ENCODE measurements around the gene ATAD5. TPM values are rescaled to one million over a fixed set of nuclear protein-coding genes. Genes with fewer than 3 reads are reported as not detected.

The ATAD5 gene
- total RNA-seq, 4 donors from 2014 or later = 1.1 to 1.6 (median 1.3) TPM

GRCh38 chr17:30913955-30914354 is 82.2 kb downstream of the ATAD5 start:
- no peak for DNase-seq
- intact Hi-C loops (cut with DNase I) = no loop called here
- no peaks in the 10 kb centered on the region for H3K9me3 ChIP-seq
- no peaks in the 10 kb centered on the region for H3K27me3 ChIP-seq
- no peaks in the 10 kb centered on the region for H3K36me3 ChIP-seq
- H3K4me1 ChIP-seq = no peaks in the 10 kb centered on the region
- TF ChIP-seq POLR2A (IDR thresholded peaks at IDR 0.05) = no peak
- no peak for TF ChIP-seq CTCF (IDR thresholded peaks at IDR 0.05)
- no peak overlapping the region for H3K27ac ChIP-seq
- H3K4me3 ChIP-seq (replicated peaks in 1 of 3) = no peak overlapping the region

GRCh38 chr17:30915833-30916611 is 84.3 kb downstream of the ATAD5 start:
- H3K9me3 ChIP-seq = no peaks in the 10 kb centered on the region
- no peak overlapping the region for H3K4me3 ChIP-seq (replicated peaks in 1 of 3)
- TF ChIP-seq CTCF (IDR thresholded peaks at IDR 0.05) = no peak
- no peak for TF ChIP-seq POLR2A (IDR thresholded peaks at IDR 0.05)
- no peak overlapping the region for H3K27ac ChIP-seq
- H3K4me1 ChIP-seq = no peaks in the 10 kb centered on the region
- no peaks in the 10 kb centered on the region for H3K36me3 ChIP-seq
- DNase-seq = no peak
- no peaks in the 10 kb centered on the region for H3K27me3 ChIP-seq
- WGBS, 2 donors = 75 to 80% methylated on average over 5 of the region's 5 CpGs
- intact Hi-C loops (cut with DNase I) = no loop called here

GRCh38 chr17:30917050-30917449 is 85.3 kb downstream of the ATAD5 start:
- no peak for DNase-seq
- no peaks in the 10 kb centered on the region for H3K27me3 ChIP-seq
- intact Hi-C loops (cut with DNase I) = no loop called here
- H3K4me3 ChIP-seq (replicated peaks in 1 of 3) = no peak overlapping the region
- no peaks in the 10 kb centered on the region for H3K9me3 ChIP-seq
- TF ChIP-seq POLR2A (IDR thresholded peaks at IDR 0.05) (no peak), CTCF (IDR thresholded peaks at IDR 0.05) (no peak)
- peaks cover under 1 to 3% of the 10 kb centered on the region in 2 donors for H3K4me1 ChIP-seq
- no peak overlapping the region for H3K27ac ChIP-seq
- H3K36me3 ChIP-seq = no peaks in the 10 kb centered on the region

- H3K4me1 ChIP-seq = peaks cover 8 to 11% of the 10 kb centered on the region in 2 donors
- TF ChIP-seq CTCF (IDR thresholded peaks at IDR 0.05) (no peak), POLR2A (IDR thresholded peaks at IDR 0.05) (no peak)
- H3K27me3 ChIP-seq = no peaks in the 10 kb centered on the region
- no peaks in the 10 kb centered on the region for H3K9me3 ChIP-seq
- DNase-seq = no peak
- H3K36me3 ChIP-seq = no peaks in the 10 kb centered on the region
- no peak overlapping the region for H3K27ac ChIP-seq
- WGBS, 2 donors = 66 to 74% methylated on average over 4 of the region's 4 CpGs
- intact Hi-C loops (cut with DNase I) = no loop called here
- no peak overlapping the region for H3K4me3 ChIP-seq (replicated peaks in 1 of 3)
Observed at GRCh38 chr17:30920282-30920681, 88.5 kb downstream of the ATAD5 start.

- intact Hi-C loops (cut with DNase I) = no loop called here
- peaks cover 8 to 11% of the 10 kb centered on the region in 2 donors for H3K4me1 ChIP-seq
- H3K27ac ChIP-seq = no peak overlapping the region
- WGBS, 2 donors = 81 to 85% methylated on average over 11 of the region's 11 CpGs
- no peaks in the 10 kb centered on the region for H3K9me3 ChIP-seq
- peak overlapping the region in 1 of 3 donors; percentile 62 for H3K4me3 ChIP-seq (replicated peaks in 1 of 3)
- TF ChIP-seq POLR2A (IDR thresholded peaks at IDR 0.05) = no peak
- no peak for TF ChIP-seq CTCF (IDR thresholded peaks at IDR 0.05)
- H3K27me3 ChIP-seq = no peaks in the 10 kb centered on the region
- no peak for DNase-seq
- no peaks in the 10 kb centered on the region for H3K36me3 ChIP-seq
Observed at GRCh38 chr17:30920683-30921543, 89.1 kb downstream of the ATAD5 start.
